GM23248 (cell line): ENCODE results near the gene KAT8. TPM values are rescaled to one million over a fixed set of nuclear protein-coding genes. Genes with fewer than 3 reads are reported as not detected.

ENCODE experiments used
- DNase-seq: peaks from one replicate; pipeline ENCODE4 v3.0.0-alpha.2; 2015
- H2AFZ ChIP-seq: fragments of 200-600 bp; sonication (generic); 2 replicates; pipeline ENCODE4 v1.6.1; 2016; ENCODE audit warnings: antibody characterized with exemption
- H3F3A ChIP-seq: fragments of 200-600 bp; sonication (generic); 2 replicates; pipeline ENCODE4 v1.6.1; 2016; ENCODE audit warnings: mild to moderate bottlenecking, antibody characterized with exemption, mixed run types; ENCODE audit not compliant: insufficient read depth
- H3K27ac ChIP-seq: fragments of 200-600 bp; sonication (generic); 2 replicates; pipeline ENCODE4 v1.5.1; 2016; ENCODE audit warnings: mild to moderate bottlenecking
- H3K27me3 ChIP-seq: fragments of 200-600 bp; sonication (generic); replicated peaks from 2 replicates; pipeline ENCODE4 v1.6.1; 2016; ENCODE audit warnings: mild to moderate bottlenecking; ENCODE audit not compliant: insufficient read depth
- H3K36me3 ChIP-seq: fragments of 200-600 bp; sonication (generic); 2 replicates; pipeline ENCODE4 v1.6.1; 2016; ENCODE audit warnings: low read depth, mild to moderate bottlenecking
- H3K4me1 ChIP-seq: fragments of 200-600 bp; sonication (generic); 2 replicates; pipeline ENCODE4 v1.6.1; 2016; ENCODE audit warnings: mild to moderate bottlenecking; ENCODE audit not compliant: insufficient read depth
- H3K4me2 ChIP-seq: fragments of 200-600 bp; sonication (generic); one replicate; pipeline ENCODE4 v1.6.1; 2016; ENCODE audit warnings: mild to moderate bottlenecking; ENCODE audit not compliant: unreplicated experiment
- H3K4me3 ChIP-seq: fragments of 200-600 bp; sonication (generic); 2 replicates; pipeline ENCODE4 v1.5.1; 2016; ENCODE audit warnings: mild to moderate bottlenecking
- H3K79me2 ChIP-seq: fragments of 200-600 bp; sonication (generic); 2 replicates; pipeline ENCODE4 v1.6.1; 2016; ENCODE audit warnings: mild to moderate bottlenecking; ENCODE audit not compliant: insufficient read depth
- H3K9ac ChIP-seq: fragments of 200-600 bp; sonication (generic); 2 replicates; pipeline ENCODE4 v1.6.1; 2016; ENCODE audit warnings: mild to moderate bottlenecking
- H3K9me2 ChIP-seq: fragments of 200-600 bp; sonication (generic); 2 replicates; pipeline ENCODE4 v1.6.1; 2016; ENCODE audit warnings: mixed run types, mild to moderate bottlenecking, moderate library complexity; ENCODE audit not compliant: insufficient read depth
- H3K9me3 ChIP-seq: fragments of 200-600 bp; sonication (generic); one replicate; pipeline ENCODE4 v1.6.1; 2017; ENCODE audit warnings: low read depth
- H4K20me1 ChIP-seq: fragments of 200-600 bp; sonication (generic); 2 replicates; pipeline ENCODE4 v1.6.0; 2016; ENCODE audit not compliant: insufficient read depth
- EZH2 ChIP-seq: fragments of 200-600 bp; sonication (generic); IDR thresholded peaks from 2 replicates; pipeline ENCODE4 v1.6.1; 2018; ENCODE audit warnings: antibody characterized with exemption, mild to moderate bottlenecking; ENCODE audit not compliant: insufficient read depth, poor library complexity, severe bottlenecking
- EZH2phosphoT487 ChIP-seq: fragments of 200-600 bp; sonication (generic); IDR thresholded peaks from 2 replicates; pipeline ENCODE4 v1.6.1; 2018; ENCODE audit warnings: antibody characterized with exemption, moderate library complexity, mild to moderate bottlenecking, low read depth; ENCODE audit not compliant: insufficient read depth
- WGBS, 2 experiments: methylation state at CpG; one replicate each; pipeline ENCODE4 v1.1.6; 2015 to 2017; ENCODE audit warnings: low lambda C conversion rate in 2 of 2, low coverage in 1 of 2; ENCODE audit errors: missing lambda C conversion rate in 2 of 2; 5-methylcytosine and 5-hydroxymethylcytosine counted together
- in situ Hi-C: fragments of 300-500 bp; cut with MboI; formaldehyde crosslinking; loops from 2 replicates; pipeline ENCODE4 v1.15.0; 2020
- polyA plus RNA-seq: library from polyadenylated mRNA; unstranded; fragments of >200 nt; fragmentation: Nextera tagmentation; extraction: Ambion mirVana; gene quantifications from 2 replicates; pipeline ENCODE4 v1.2.1, GENCODE V29; 2016
- total RNA-seq: library from RNA; depleted of rRNA; stranded (reverse); fragments of >200 nt; shearing (Covaris generic); gene quantifications from 2 replicates; pipeline ENCODE4 v1.2.3, GENCODE V29; 2014

Gene KAT8
- total and polyA plus RNA-seq, 2 experiments from 2014 or later: 18.4 to 50.9 TPM

- peaks cover 59% of the 10 kb centered on the region for H3K79me2 ChIP-seq
- TF ChIP-seq EZH2 (no peak), EZH2phosphoT487 (no peak)
- H3K4me3 ChIP-seq: no peak within 1 kb of the TSS
- WGBS, 2 experiments: 76 to 81% methylated on average over 15 of the region's 15 CpGs
- H3K36me3 ChIP-seq: peaks cover 13% of the 10 kb centered on the region; the same call in 1 of the 2 replicates
- in situ Hi-C loops: no loop called here
- no peaks in the 10 kb centered on the region for H3K9me3 ChIP-seq
- no peaks in the 10 kb centered on the region for H4K20me1 ChIP-seq
- no peak within 1 kb of the TSS for H3K27ac ChIP-seq
- H3K9me2 ChIP-seq: no peaks in the 10 kb centered on the region
- H3K4me1 ChIP-seq: peaks cover 27% of the 10 kb centered on the region
- H3K4me2 ChIP-seq: no peak within 1 kb of the TSS
- H3F3A ChIP-seq: peaks cover 21% of the 10 kb centered on the region
- H3K9ac ChIP-seq: peak within 1 kb of the TSS; percentile 14; the same call in 1 of the 2 replicates
- no peaks in the 10 kb centered on the region for H3K27me3 ChIP-seq
- no peak within 1 kb of the TSS for H2AFZ ChIP-seq
- DNase-seq: no peak
Measured at GRCh38 chr16:31088459-31089183, 28.8 kb upstream of the KAT8 start, which contains the start of gene PRSS53. Gene PRSS53 (minus strand): TSS chr16:31088943. CDS start chr16:31088809, 134 bp downstream.

GRCh38 chr16:31089199-31089598, 28.3 kb upstream of the KAT8 start:
- H3K27ac ChIP-seq: no peak overlapping the region
- no peaks in the 10 kb centered on the region for H3K27me3 ChIP-seq
- H3K9ac ChIP-seq: no peak overlapping the region
- no peaks in the 10 kb centered on the region for H3K9me3 ChIP-seq
- no peak overlapping the region for H3K4me2 ChIP-seq
- no peak for DNase-seq
- H3K4me1 ChIP-seq: peaks cover 27% of the 10 kb centered on the region
- peaks cover 21% of the 10 kb centered on the region for H3F3A ChIP-seq
- peaks cover 65% of the 10 kb centered on the region for H3K79me2 ChIP-seq
- no peak overlapping the region for H2AFZ ChIP-seq
- TF ChIP-seq EZH2phosphoT487: no peak
- no peak for TF ChIP-seq EZH2
- H3K4me3 ChIP-seq: no peak overlapping the region
- no peaks in the 10 kb centered on the region for H4K20me1 ChIP-seq
- no peaks in the 10 kb centered on the region for H3K9me2 ChIP-seq
- 95 to 97% methylated on average over 8 of the region's 8 CpGs for WGBS, 2 experiments
- in situ Hi-C loops: no loop called here
- H3K36me3 ChIP-seq: peaks cover 13% of the 10 kb centered on the region; the same call in 1 of the 2 replicates

- Histone ChIP-seq H3K79me2 (peaks cover 68% of the 10 kb centered on the region), H3K4me2 (peak overlapping the region; percentile 5), H3K27me3 (no peaks in the 10 kb centered on the region), H3K4me1 (peaks cover 27% of the 10 kb centered on the region), H3F3A (peaks cover 21% of the 10 kb centered on the region), H4K20me1 (no peaks in the 10 kb centered on the region), H3K9me3 (no peaks in the 10 kb centered on the region), H3K36me3 (peaks cover 13% of the 10 kb centered on the region; the same call in 1 of the 2 replicates), H2AFZ (no peak overlapping the region), H3K4me3 (no peak overlapping the region), H3K9me2 (no peaks in the 10 kb centered on the region), H3K27ac (peak overlapping the region; percentile 93), H3K9ac (peak overlapping the region; percentile 52; the same call in 1 of the 2 replicates)
- in situ Hi-C loops: no loop called here
- 51 to 53% methylated on average over 2 of the region's 2 CpGs for WGBS, 2 experiments
- no peak for TF ChIP-seq EZH2phosphoT487
- TF ChIP-seq EZH2: no peak
- DNase-seq: peak; percentile 84
Measured at GRCh38 chr16:31090540-31090939, 26.9 kb upstream of the KAT8 start.

GRCh38 chr16:31092330-31092729, 25.1 kb upstream of the KAT8 start:
- Histone ChIP-seq H3K9me3 (no peaks in the 10 kb centered on the region), H3K4me3 (peak overlapping the region; percentile 92), H3K9ac (peak overlapping the region; percentile 94), H3K36me3 (peaks cover 13% of the 10 kb centered on the region; the same call in 1 of the 2 replicates), H3K4me1 (peaks cover 33% of the 10 kb centered on the region), H2AFZ (no peak overlapping the region), H3K9me2 (no peaks in the 10 kb centered on the region), H3K79me2 (peaks cover 66% of the 10 kb centered on the region), H3K27ac (peak overlapping the region; percentile 93), H4K20me1 (no peaks in the 10 kb centered on the region), H3F3A (peaks cover 21% of the 10 kb centered on the region), H3K4me2 (peak overlapping the region; percentile 62), H3K27me3 (no peaks in the 10 kb centered on the region)
- in situ Hi-C loops: no loop called here
- TF ChIP-seq EZH2: no peak
- no peak for TF ChIP-seq EZH2phosphoT487
- WGBS, 2 experiments: 30 to 31% methylated on average over 5 of the region's 5 CpGs
- DNase-seq: peak; percentile 98
